Calu3 (cell line): ENCODE data around the gene GPR62. TPM values are rescaled to one million over a fixed set of nuclear protein-coding genes. Genes with fewer than 3 reads are reported as not detected.

Experiments
- BruUV-seq: library from RNA; stranded (reverse); fragments of 400-500 nt; replicated peaks from 2 replicates; lab custom pipeline; 2021; lab: Mats Ljungman, UMichigan
- CTCF ChIA-PET: fragments of 300-600 bp; sonication (Branson Sonifier 250); formaldehyde crosslinking; loops from one replicate; lab custom pipeline; 2022; ENCODE audit warnings: antibody characterized with exemption; lab: Charles Lee
- DNase-seq: peaks from one replicate; pipeline ENCODE4 v3.0.0; 2022
- H3K27ac Mint-ChIP-seq: one replicate; pipeline ENCODE4 v1.8.0; 2022; ENCODE audit warnings: mixed read lengths; ENCODE audit not compliant: unreplicated experiment
- H3K27me3 Mint-ChIP-seq: one replicate; pipeline ENCODE4 v1.8.0; 2022; ENCODE audit warnings: mixed read lengths; ENCODE audit not compliant: unreplicated experiment
- H3K36me3 Mint-ChIP-seq: one replicate; pipeline ENCODE4 v1.8.0; 2022; ENCODE audit warnings: mild to moderate bottlenecking, moderate library complexity, mixed read lengths; ENCODE audit not compliant: insufficient read depth, unreplicated experiment
- H3K4me1 Mint-ChIP-seq: one replicate; pipeline ENCODE4 v1.8.0; 2022; ENCODE audit warnings: mild to moderate bottlenecking, low read depth, mixed read lengths; ENCODE audit not compliant: unreplicated experiment
- H3K4me3 Mint-ChIP-seq: one replicate; pipeline ENCODE4 v1.8.0; 2022; ENCODE audit warnings: mild to moderate bottlenecking, low read depth, moderate library complexity, mixed read lengths; ENCODE audit not compliant: unreplicated experiment
- H3K9me3 Mint-ChIP-seq: one replicate; pipeline ENCODE4 v1.8.0; 2022; ENCODE audit warnings: low read depth, mixed read lengths; ENCODE audit not compliant: unreplicated experiment
- intact Hi-C: fragments of 100-400 bp; cut with micrococcal nuclease; formaldehyde crosslinking; loops from one replicate; pipeline ENCODE4 v1.10.0; 2022; ENCODE audit not compliant: unreplicated experiment
- total RNA-seq: library from RNA; stranded (reverse); gene quantifications from 2 replicates; pipeline ENCODE4 v1.2.3, GENCODE V29; 2022
- TF ChIP-seq, protein P1 (sequence below): fragments of 200-600 bp; IDR thresholded peaks from one replicate; pipeline ENCODE4 v1.8.0; 2022; ENCODE audit warnings: antibody characterized with exemption; ENCODE audit not compliant: unreplicated experiment

The GPR62 gene
- total RNA-seq, 1 experiment from 2014 or later, result not detected

DNA sequence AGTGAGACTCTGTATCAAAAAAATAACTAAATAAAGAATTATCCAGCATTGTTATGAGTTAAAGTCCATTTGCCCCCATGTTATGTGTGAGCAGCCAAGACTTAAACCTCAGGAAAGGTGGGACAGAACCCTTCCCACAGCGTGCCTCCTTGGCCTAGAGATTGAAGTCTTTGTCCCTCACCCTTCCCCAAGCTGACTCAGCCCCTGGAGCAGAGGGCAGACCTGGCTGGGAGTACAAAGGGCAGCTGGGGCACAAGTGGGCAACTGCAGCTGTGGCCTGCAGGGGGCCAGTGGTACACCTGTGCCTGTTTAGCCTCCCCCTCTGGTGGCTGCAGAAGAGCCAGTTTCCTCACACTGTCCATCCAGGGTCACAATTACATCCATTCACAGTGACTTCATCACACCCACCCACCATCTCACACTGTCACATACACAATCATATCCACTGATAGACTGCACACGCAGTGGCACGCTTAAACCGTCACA, 27.2 kb downstream of the GPR62 start:
- Mint-ChIP-seq H3K36me3 (peaks cover 43% of the 10 kb centered on the region), H3K27ac (peak overlapping the region; percentile 84), H3K9me3 (no peaks in the 10 kb centered on the region), H3K27me3 (no peaks in the 10 kb centered on the region), H3K4me1 (no peaks in the 10 kb centered on the region), H3K4me3 (peak overlapping the region; percentile 98)
- BruUV-seq, result TSS peak; percentile 69
- CTCF ChIA-PET, result interaction anchor here (0.6 to 2.7 kb wide), 11 partner anchors 8 to 581 kb away, joined by 3 to 21 read pairs (median 7); partner anchors contain the start of genes ABHD14A, ABHD14B, PARP3 and RPL29
- peak; percentile 80 for DNase-seq
- TF ChIP-seq, protein P1, sequence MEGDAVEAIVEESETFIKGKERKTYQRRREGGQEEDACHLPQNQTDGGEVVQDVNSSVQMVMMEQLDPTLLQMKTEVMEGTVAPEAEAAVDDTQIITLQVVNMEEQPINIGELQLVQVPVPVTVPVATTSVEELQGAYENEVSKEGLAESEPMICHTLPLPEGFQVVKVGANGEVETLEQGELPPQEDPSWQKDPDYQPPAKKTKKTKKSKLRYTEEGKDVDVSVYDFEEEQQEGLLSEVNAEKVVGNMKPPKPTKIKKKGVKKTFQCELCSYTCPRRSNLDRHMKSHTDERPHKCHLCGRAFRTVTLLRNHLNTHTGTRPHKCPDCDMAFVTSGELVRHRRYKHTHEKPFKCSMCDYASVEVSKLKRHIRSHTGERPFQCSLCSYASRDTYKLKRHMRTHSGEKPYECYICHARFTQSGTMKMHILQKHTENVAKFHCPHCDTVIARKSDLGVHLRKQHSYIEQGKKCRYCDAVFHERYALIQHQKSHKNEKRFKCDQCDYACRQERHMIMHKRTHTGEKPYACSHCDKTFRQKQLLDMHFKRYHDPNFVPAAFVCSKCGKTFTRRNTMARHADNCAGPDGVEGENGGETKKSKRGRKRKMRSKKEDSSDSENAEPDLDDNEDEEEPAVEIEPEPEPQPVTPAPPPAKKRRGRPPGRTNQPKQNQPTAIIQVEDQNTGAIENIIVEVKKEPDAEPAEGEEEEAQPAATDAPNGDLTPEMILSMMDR, result peak; percentile 80
- intact Hi-C loops, result no loop called here

DNA sequence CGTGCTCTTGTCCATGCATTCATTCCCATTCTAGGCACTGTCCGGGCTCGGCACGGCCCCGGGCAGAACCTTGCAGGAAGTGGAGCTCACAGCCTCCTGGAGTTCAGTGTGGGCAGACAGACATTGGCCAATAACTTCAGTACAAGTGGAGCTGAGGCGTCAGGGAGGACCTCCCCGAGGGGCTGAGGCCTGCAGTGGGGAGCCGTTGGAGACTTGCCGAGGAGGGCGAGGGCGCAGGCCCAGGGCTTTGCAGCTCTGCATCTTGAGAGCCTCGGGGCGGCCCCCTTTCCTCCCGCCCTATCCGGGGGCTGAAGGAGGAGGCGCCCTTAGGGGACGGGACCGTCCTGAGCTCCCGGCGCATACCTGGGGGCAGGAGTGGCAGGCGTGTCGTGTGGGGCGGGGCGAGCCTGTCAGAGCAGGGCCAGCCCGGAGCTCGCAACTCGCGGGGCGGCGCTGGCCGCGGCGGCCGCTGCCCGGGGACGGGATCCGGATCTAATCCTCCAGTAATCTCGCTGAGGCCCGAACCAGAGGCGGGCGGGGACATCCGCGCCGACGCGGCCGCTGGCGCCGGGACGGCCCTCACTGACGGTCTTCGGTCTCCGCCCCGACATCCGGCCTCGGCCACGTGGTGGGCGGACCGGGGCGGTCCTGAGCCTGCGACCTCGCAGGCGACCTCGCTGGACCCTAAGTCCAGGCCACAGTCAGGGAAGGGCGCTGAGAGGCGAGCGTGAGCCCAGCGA, 27.8 kb downstream of the GPR62 start, which contains the start of gene ACY1:
Gene ACY1, plus strand, starts transcription at position 698 of the 740 bp plus-strand sequence. CDS start 530 bp downstream, outside the sequence.
- Mint-ChIP-seq H3K36me3 (peaks cover 43% of the 10 kb centered on the region), H3K9me3 (no peaks in the 10 kb centered on the region), H3K27me3 (no peaks in the 10 kb centered on the region)

DNA sequence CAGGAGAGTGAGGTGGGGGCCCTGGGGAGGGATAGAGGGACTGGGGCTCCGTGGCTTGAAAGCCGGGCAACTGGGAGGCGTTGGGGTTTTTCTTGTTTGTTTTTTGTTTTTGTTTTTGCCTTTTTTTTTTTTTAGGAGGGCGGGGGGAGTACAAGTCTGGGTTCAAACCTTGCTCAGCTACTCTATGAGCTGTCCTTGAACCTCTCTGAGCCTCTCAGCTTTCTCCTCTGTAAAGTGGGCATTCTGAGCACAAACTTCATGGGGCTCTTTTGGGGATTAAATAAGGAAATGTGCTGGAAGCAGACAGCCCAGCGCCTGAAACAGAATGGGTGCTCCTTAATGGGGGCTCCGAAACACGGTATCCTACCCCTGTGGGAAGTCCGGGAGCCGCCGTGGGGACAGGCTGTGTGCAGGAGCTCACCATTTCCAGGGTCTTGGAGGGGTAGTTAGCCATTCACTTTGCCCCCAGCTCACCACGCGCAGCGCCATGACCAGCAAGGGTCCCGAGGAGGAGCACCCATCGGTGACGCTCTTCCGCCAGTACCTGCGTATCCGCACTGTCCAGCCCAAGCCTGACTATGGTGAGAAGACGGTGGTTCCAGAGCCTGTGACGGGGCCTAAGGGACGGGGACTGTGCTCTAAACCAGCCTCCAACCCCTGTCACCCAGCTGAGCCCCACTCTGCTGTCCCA, 28.5 kb downstream of the GPR62 start:
- DNase-seq, result no peak
- H3K36me3 Mint-ChIP-seq, result peaks cover 43% of the 10 kb centered on the region
- TSS peak; percentile 91 for BruUV-seq
- H3K9me3 Mint-ChIP-seq, result no peaks in the 10 kb centered on the region
- intact Hi-C loops, result no loop called here
- peak overlapping the region; percentile 84 for H3K27ac Mint-ChIP-seq
- H3K27me3 Mint-ChIP-seq, result no peaks in the 10 kb centered on the region
- TF ChIP-seq, protein P1, result no peak
- no peaks in the 10 kb centered on the region for H3K4me1 Mint-ChIP-seq
- H3K4me3 Mint-ChIP-seq, result peak overlapping the region; percentile 98
- CTCF ChIA-PET, result interaction anchor here (1.0 to 2.7 kb wide), 9 partner anchors 8 to 484 kb away, joined by 3 to 21 read pairs (median 10); partner anchors contain the start of genes ABHD14A, ABHD14B, DCAF1 and PARP3

More for the DNA sequence above, 27.8 kb downstream of the GPR62 start, which contains the start of gene ACY1:
- no TSS peak for BruUV-seq
- CTCF ChIA-PET, result interaction anchor here (1.0 to 2.7 kb wide), 10 partner anchors 9 to 483 kb away, joined by 3 to 21 read pairs (median 8); partner anchors contain the start of genes ABHD14A, ABHD14B, DCAF1 and PARP3
- peak; percentile 89 for DNase-seq
- peak within 1 kb of the TSS; percentile 98 for H3K4me3 Mint-ChIP-seq
- H3K27ac Mint-ChIP-seq, result peak within 1 kb of the TSS; percentile 84
- H3K4me1 Mint-ChIP-seq, result no peaks in the 10 kb centered on the region
- TF ChIP-seq, protein P1, result no peak
- intact Hi-C loops, result no loop called here

DNA sequence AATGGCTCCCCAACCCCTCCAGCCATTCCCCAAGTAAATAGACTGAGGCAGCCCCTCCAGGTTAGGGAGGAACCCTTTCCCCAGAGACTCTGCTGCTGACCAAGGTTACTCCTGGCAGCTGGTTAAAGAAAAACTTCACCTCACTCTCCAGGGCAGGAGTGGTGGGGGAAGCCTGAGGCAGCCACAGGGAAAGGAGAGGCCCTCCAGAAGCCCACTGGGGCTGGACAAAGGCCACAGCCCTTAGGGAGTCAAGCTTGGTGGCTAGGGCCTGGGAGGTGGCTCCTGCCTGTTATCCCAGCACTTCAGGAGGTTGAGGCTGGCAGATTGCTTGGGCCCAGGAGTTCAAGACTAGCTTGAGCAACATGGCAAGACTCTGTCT, 29.1 kb downstream of the GPR62 start:
- no peaks in the 10 kb centered on the region for H3K4me1 Mint-ChIP-seq
- TF ChIP-seq, protein P1, result no peak
- peaks cover 43% of the 10 kb centered on the region for H3K36me3 Mint-ChIP-seq
- no peak overlapping the region for H3K27ac Mint-ChIP-seq
- H3K9me3 Mint-ChIP-seq, result no peaks in the 10 kb centered on the region
- no TSS peak for BruUV-seq
- H3K4me3 Mint-ChIP-seq, result peak overlapping the region; percentile 98
- no peak for DNase-seq
- intact Hi-C loops, result no loop called here
- H3K27me3 Mint-ChIP-seq, result no peaks in the 10 kb centered on the region
- CTCF ChIA-PET, result interaction anchor here (1.2 to 2.7 kb wide), 2 partner anchors 10 to 485 kb away, joined by 3 to 21 read pairs; partner anchors contain the start of genes ABHD14A, ABHD14B and DCAF1
